ENCODE measurements around the gene TBC1D19.

TBC1D19 gene

GRCh38 chr4:26594778-26595177 is 10.9 kb downstream of the TBC1D19 start:
- Histone ChIP-seq H3K4me1 (ENCODE audit: control extremely low read depth in 1 of 4, control insufficient read depth in 4 of 4, insufficient read depth in 4 of 4, low read length in 3 of 4) (no peaks in the 10 kb centered on the region), H3K27ac (ENCODE audit: insufficient read depth in 1 of 2, low read depth in 1 of 2, low read length in 2 of 2, poor library complexity in 1 of 2, severe bottlenecking in 2 of 2) (no peak overlapping the region), H3K27me3 (replicated peaks in 2 of 5; ENCODE audit: control insufficient read depth in 4 of 5, insufficient read depth in 5 of 5, low read length in 4 of 5) (no peaks in the 10 kb centered on the region), H3K36me3 (ENCODE audit: control insufficient read depth in 4 of 4, insufficient read depth in 4 of 4, low read length in 3 of 4) (peaks cover 0 to 2% (median 0%) of the 10 kb centered on the region in 4 experiments), H3K9me3 (ENCODE audit: control extremely low read depth in 1 of 5, control insufficient read depth in 4 of 5, insufficient read depth in 2 of 5, low read depth in 1 of 5, low read length in 4 of 5) (peaks cover 0 to 3% (median 0%) of the 10 kb centered on the region in 5 experiments), H3K4me3 (ENCODE audit: control insufficient read depth in 1 of 7, extremely low read depth in 1 of 7, insufficient read depth in 4 of 7, low read depth in 2 of 7, low read length in 6 of 7) (no peak overlapping the region)
- ChIA-PET CTCF (no interaction called here), POLR2A (no interaction called here)
- WGBS (ENCODE audit: insufficient coverage), result 100% methylated on average over 3 of the region's 6 CpGs
- DNase-seq, result no peak

- H3K4me3 ChIP-seq (ENCODE audit: control insufficient read depth in 1 of 7, extremely low read depth in 1 of 7, insufficient read depth in 4 of 7, low read depth in 2 of 7, low read length in 6 of 7), result no peak overlapping the region
- peaks cover 0 to 3% (median 0%) of the 10 kb centered on the region in 5 experiments for H3K9me3 ChIP-seq (ENCODE audit: control extremely low read depth in 1 of 5, control insufficient read depth in 4 of 5, insufficient read depth in 2 of 5, low read depth in 1 of 5, low read length in 4 of 5)
- no peaks in the 10 kb centered on the region for H3K4me1 ChIP-seq (ENCODE audit: control extremely low read depth in 1 of 4, control insufficient read depth in 4 of 4, insufficient read depth in 4 of 4, low read length in 3 of 4)
- CTCF ChIA-PET, result no interaction called here
- H3K27me3 ChIP-seq (replicated peaks in 2 of 5; ENCODE audit: control insufficient read depth in 4 of 5, insufficient read depth in 5 of 5, low read length in 4 of 5), result no peaks in the 10 kb centered on the region
- WGBS (ENCODE audit: insufficient coverage), result no CpG with 5 or more reads among the region's 1 CpG
- DNase-seq, result no peak
- H3K27ac ChIP-seq (ENCODE audit: insufficient read depth in 1 of 2, low read depth in 1 of 2, low read length in 2 of 2, poor library complexity in 1 of 2, severe bottlenecking in 2 of 2), result no peak overlapping the region
- POLR2A ChIA-PET, result no interaction called here
- H3K36me3 ChIP-seq (ENCODE audit: control insufficient read depth in 4 of 4, insufficient read depth in 4 of 4, low read length in 3 of 4), result peaks cover 0 to 2% (median 0%) of the 10 kb centered on the region in 4 experiments
These were observed 13.0 kb downstream of the TBC1D19 start for GRCh38 chr4:26596843-26597242.

GRCh38 chr4:26601204-26601603 is 17.3 kb downstream of the TBC1D19 start:
- no peaks in the 10 kb centered on the region for H3K4me1 ChIP-seq (ENCODE audit: control extremely low read depth in 1 of 4, control insufficient read depth in 4 of 4, insufficient read depth in 4 of 4, low read length in 3 of 4)
- peaks cover 0 to 2% (median 0%) of the 10 kb centered on the region in 4 experiments for H3K36me3 ChIP-seq (ENCODE audit: control insufficient read depth in 4 of 4, insufficient read depth in 4 of 4, low read length in 3 of 4)
- ChIA-PET CTCF (no interaction called here), POLR2A (no interaction called here)
- no peak overlapping the region for H3K27ac ChIP-seq (ENCODE audit: insufficient read depth in 1 of 2, low read depth in 1 of 2, low read length in 2 of 2, poor library complexity in 1 of 2, severe bottlenecking in 2 of 2)
- no peaks in the 10 kb centered on the region for H3K27me3 ChIP-seq (replicated peaks in 2 of 5; ENCODE audit: control insufficient read depth in 4 of 5, insufficient read depth in 5 of 5, low read length in 4 of 5)
- no peak for DNase-seq
- H3K4me3 ChIP-seq (ENCODE audit: control insufficient read depth in 1 of 7, extremely low read depth in 1 of 7, insufficient read depth in 4 of 7, low read depth in 2 of 7, low read length in 6 of 7), result no peak overlapping the region
- H3K9me3 ChIP-seq (ENCODE audit: control extremely low read depth in 1 of 5, control insufficient read depth in 4 of 5, insufficient read depth in 2 of 5, low read depth in 1 of 5, low read length in 4 of 5), result no peaks in the 10 kb centered on the region
- no CpG with 5 or more reads among the region's 1 CpG for WGBS (ENCODE audit: insufficient coverage)

GRCh38 chr4:26607776-26608175 is 23.9 kb downstream of the TBC1D19 start:
- Histone ChIP-seq H3K27me3 (replicated peaks in 2 of 5; ENCODE audit: control insufficient read depth in 4 of 5, insufficient read depth in 5 of 5, low read length in 4 of 5) (no peaks in the 10 kb centered on the region), H3K4me3 (ENCODE audit: control insufficient read depth in 1 of 7, extremely low read depth in 1 of 7, insufficient read depth in 4 of 7, low read depth in 2 of 7, low read length in 6 of 7) (no peak overlapping the region), H3K36me3 (ENCODE audit: control insufficient read depth in 4 of 4, insufficient read depth in 4 of 4, low read length in 3 of 4) (no peaks in the 10 kb centered on the region), H3K27ac (ENCODE audit: insufficient read depth in 1 of 2, low read depth in 1 of 2, low read length in 2 of 2, poor library complexity in 1 of 2, severe bottlenecking in 2 of 2) (no peak overlapping the region), H3K9me3 (ENCODE audit: control extremely low read depth in 1 of 5, control insufficient read depth in 4 of 5, insufficient read depth in 2 of 5, low read depth in 1 of 5, low read length in 4 of 5) (no peaks in the 10 kb centered on the region), H3K4me1 (ENCODE audit: control extremely low read depth in 1 of 4, control insufficient read depth in 4 of 4, insufficient read depth in 4 of 4, low read length in 3 of 4) (peaks cover 0 to 9% (median 4%) of the 10 kb centered on the region in 4 experiments)
- no CpG with 5 or more reads among the region's 2 CpGs for WGBS (ENCODE audit: insufficient coverage)
- no peak for DNase-seq
- ChIA-PET CTCF (no interaction called here), POLR2A (no interaction called here)

GRCh38 chr4:26609391-26609790 is 25.5 kb downstream of the TBC1D19 start:
- POLR2A ChIA-PET, result no interaction called here
- Histone ChIP-seq H3K27me3 (replicated peaks in 2 of 5; ENCODE audit: control insufficient read depth in 4 of 5, insufficient read depth in 5 of 5, low read length in 4 of 5) (no peaks in the 10 kb centered on the region), H3K4me3 (ENCODE audit: control insufficient read depth in 1 of 7, extremely low read depth in 1 of 7, insufficient read depth in 4 of 7, low read depth in 2 of 7, low read length in 6 of 7) (no peak overlapping the region), H3K4me1 (ENCODE audit: control extremely low read depth in 1 of 4, control insufficient read depth in 4 of 4, insufficient read depth in 4 of 4, low read length in 3 of 4) (peaks cover 0 to 9% (median 4%) of the 10 kb centered on the region in 4 experiments), H3K36me3 (ENCODE audit: control insufficient read depth in 4 of 4, insufficient read depth in 4 of 4, low read length in 3 of 4) (no peaks in the 10 kb centered on the region), H3K27ac (ENCODE audit: insufficient read depth in 1 of 2, low read depth in 1 of 2, low read length in 2 of 2, poor library complexity in 1 of 2, severe bottlenecking in 2 of 2) (no peak overlapping the region), H3K9me3 (ENCODE audit: control extremely low read depth in 1 of 5, control insufficient read depth in 4 of 5, insufficient read depth in 2 of 5, low read depth in 1 of 5, low read length in 4 of 5) (no peaks in the 10 kb centered on the region)
- no peak for DNase-seq
- CTCF ChIA-PET, result interaction anchor here (0.8 kb wide), 1 partner anchor 10 kb away, joined by 3 read pairs; no protein-coding TSS in a partner anchor

GRCh38 chr4:26609868-26610267 is 26.0 kb downstream of the TBC1D19 start:
- no peaks in the 10 kb centered on the region for H3K9me3 ChIP-seq (ENCODE audit: control extremely low read depth in 1 of 5, control insufficient read depth in 4 of 5, insufficient read depth in 2 of 5, low read depth in 1 of 5, low read length in 4 of 5)
- 100% methylated on average over 1 of the region's 2 CpGs for WGBS (ENCODE audit: insufficient coverage)
- no peaks in the 10 kb centered on the region for H3K36me3 ChIP-seq (ENCODE audit: control insufficient read depth in 4 of 4, insufficient read depth in 4 of 4, low read length in 3 of 4)
- H3K27ac ChIP-seq (ENCODE audit: insufficient read depth in 1 of 2, low read depth in 1 of 2, low read length in 2 of 2, poor library complexity in 1 of 2, severe bottlenecking in 2 of 2), result no peak overlapping the region
- H3K27me3 ChIP-seq (replicated peaks in 2 of 5; ENCODE audit: control insufficient read depth in 4 of 5, insufficient read depth in 5 of 5, low read length in 4 of 5), result no peaks in the 10 kb centered on the region
- no peak for DNase-seq
- ChIA-PET CTCF (interaction anchor here (0.8 kb wide), 1 partner anchor 9 kb away, joined by 3 read pairs; no protein-coding TSS in a partner anchor), POLR2A (no interaction called here)
- no peak overlapping the region for H3K4me3 ChIP-seq (ENCODE audit: control insufficient read depth in 1 of 7, extremely low read depth in 1 of 7, insufficient read depth in 4 of 7, low read depth in 2 of 7, low read length in 6 of 7)
- peaks cover 0 to 9% (median 4%) of the 10 kb centered on the region in 4 experiments for H3K4me1 ChIP-seq (ENCODE audit: control extremely low read depth in 1 of 4, control insufficient read depth in 4 of 4, insufficient read depth in 4 of 4, low read length in 3 of 4)

- ChIA-PET POLR2A (no interaction called here), CTCF (no interaction called here)
- Histone ChIP-seq H3K4me1 (ENCODE audit: control extremely low read depth in 1 of 4, control insufficient read depth in 4 of 4, insufficient read depth in 4 of 4, low read length in 3 of 4) (peaks cover 0 to 9% (median 4%) of the 10 kb centered on the region in 4 experiments), H3K4me3 (ENCODE audit: control insufficient read depth in 1 of 7, extremely low read depth in 1 of 7, insufficient read depth in 4 of 7, low read depth in 2 of 7, low read length in 6 of 7) (no peak overlapping the region), H3K36me3 (ENCODE audit: control insufficient read depth in 4 of 4, insufficient read depth in 4 of 4, low read length in 3 of 4) (no peaks in the 10 kb centered on the region), H3K27ac (ENCODE audit: insufficient read depth in 1 of 2, low read depth in 1 of 2, low read length in 2 of 2, poor library complexity in 1 of 2, severe bottlenecking in 2 of 2) (no peak overlapping the region), H3K27me3 (replicated peaks in 2 of 5; ENCODE audit: control insufficient read depth in 4 of 5, insufficient read depth in 5 of 5, low read length in 4 of 5) (no peaks in the 10 kb centered on the region), H3K9me3 (ENCODE audit: control extremely low read depth in 1 of 5, control insufficient read depth in 4 of 5, insufficient read depth in 2 of 5, low read depth in 1 of 5, low read length in 4 of 5) (no peaks in the 10 kb centered on the region)
- DNase-seq, result no peak
These were observed 27.5 kb downstream of the TBC1D19 start for GRCh38 chr4:26611372-26611771.
